ENCODE results near the gene SLC9A1.

DNA sequence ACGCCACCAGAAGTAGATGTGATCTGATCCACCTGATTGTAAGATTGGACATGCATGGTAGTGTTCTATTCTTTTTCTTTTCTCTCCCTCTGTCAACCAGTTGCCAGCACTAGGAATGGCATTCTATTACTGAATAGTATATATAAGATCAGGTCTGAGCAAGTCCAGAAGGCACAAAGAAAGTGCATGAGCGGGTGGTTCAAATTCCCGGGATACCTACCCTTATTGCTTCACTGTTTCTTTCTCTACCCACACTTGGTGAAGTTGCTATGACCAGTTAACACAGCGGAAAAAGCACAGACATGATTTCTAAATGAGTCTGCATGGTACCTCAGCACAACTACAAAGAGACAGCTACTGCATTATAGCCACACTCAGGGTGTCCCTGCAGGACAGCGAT lies 64.0 kb downstream of the SLC9A1 start:
- TF ChIP-seq, protein P1, sequence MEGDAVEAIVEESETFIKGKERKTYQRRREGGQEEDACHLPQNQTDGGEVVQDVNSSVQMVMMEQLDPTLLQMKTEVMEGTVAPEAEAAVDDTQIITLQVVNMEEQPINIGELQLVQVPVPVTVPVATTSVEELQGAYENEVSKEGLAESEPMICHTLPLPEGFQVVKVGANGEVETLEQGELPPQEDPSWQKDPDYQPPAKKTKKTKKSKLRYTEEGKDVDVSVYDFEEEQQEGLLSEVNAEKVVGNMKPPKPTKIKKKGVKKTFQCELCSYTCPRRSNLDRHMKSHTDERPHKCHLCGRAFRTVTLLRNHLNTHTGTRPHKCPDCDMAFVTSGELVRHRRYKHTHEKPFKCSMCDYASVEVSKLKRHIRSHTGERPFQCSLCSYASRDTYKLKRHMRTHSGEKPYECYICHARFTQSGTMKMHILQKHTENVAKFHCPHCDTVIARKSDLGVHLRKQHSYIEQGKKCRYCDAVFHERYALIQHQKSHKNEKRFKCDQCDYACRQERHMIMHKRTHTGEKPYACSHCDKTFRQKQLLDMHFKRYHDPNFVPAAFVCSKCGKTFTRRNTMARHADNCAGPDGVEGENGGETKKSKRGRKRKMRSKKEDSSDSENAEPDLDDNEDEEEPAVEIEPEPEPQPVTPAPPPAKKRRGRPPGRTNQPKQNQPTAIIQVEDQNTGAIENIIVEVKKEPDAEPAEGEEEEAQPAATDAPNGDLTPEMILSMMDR (conservative IDR thresholded peaks at IDR 0.05; ENCODE audit: low read length): no peak
- no peak for TF ChIP-seq EZH2phosphoT487 (IDR thresholded peaks at IDR 0.05; ENCODE audit: borderline replicate concordance, low read depth, low read length)

All from OCI-LY7 (cell line).